HepG2 (cell line): ENCODE measurements around the gene P2RX5. TPM values are rescaled to one million over a fixed set of nuclear protein-coding genes. Genes with fewer than 3 reads are reported as not detected.
A peak's percentile ranks its signal among the peaks of the same experiment; 100 is the strongest.

Source experiments
- KDM6A ChIP-seq: IDR thresholded peaks from 2 replicates; pipeline ENCODE4 v1.6.1; 2016; ENCODE audit warnings: low read depth
- NFAT5 ChIP-seq: sonication (generic); formaldehyde crosslinking; IDR thresholded peaks from 2 replicates; pipeline ENCODE4 v1.4.0; 2020; ENCODE audit warnings: missing genetic modification reagents
- RARG ChIP-seq: sonication (generic); formaldehyde crosslinking; IDR thresholded peaks from 2 replicates; pipeline ENCODE4 v1.4.0; 2020; ENCODE audit warnings: low read depth, mild to moderate bottlenecking, missing genetic modification reagents
- REST ChIP-seq, 2 experiments: IDR thresholded peaks; 2 replicates each; pipeline ENCODE4 v1.6.1; 2011 to 2012; ENCODE audit warnings: low read length in 2 of 2, borderline replicate concordance in 1 of 2, low read depth in 1 of 2, mild to moderate bottlenecking in 1 of 2, moderate library complexity in 1 of 2
- SNRNP70 ChIP-seq: fragments of 200-400 bp; formaldehyde crosslinking; IDR thresholded peaks from 2 replicates; pipeline ENCODE4 v1.6.1; 2017; ENCODE audit warnings: mild to moderate bottlenecking, low read depth, low read length, moderate library complexity
- SYNCRIP ChIP-seq: fragments of 200-400 bp; formaldehyde crosslinking; IDR thresholded peaks from 2 replicates; pipeline ENCODE4 v1.6.1; 2018; ENCODE audit warnings: mild to moderate bottlenecking, low read depth, low read length; ENCODE audit not compliant: insufficient read depth
- ZBTB49 ChIP-seq: sonication (generic); formaldehyde crosslinking; IDR thresholded peaks from 2 replicates; pipeline ENCODE4 v1.4.0; 2020; ENCODE audit warnings: missing genetic modification reagents, borderline replicate concordance
- ZFAT ChIP-seq: sonication (generic); formaldehyde crosslinking; conservative IDR thresholded peaks from 2 replicates; pipeline ENCODE4 v1.8.1; 2023; ENCODE audit warnings: missing genetic modification reagents, inconsistent platforms
- ZMYM4 ChIP-seq: sonication (generic); formaldehyde crosslinking; IDR thresholded peaks from 2 replicates; pipeline ENCODE4 v1.8.1; 2023; ENCODE audit warnings: mild to moderate bottlenecking, missing genetic modification reagents
- ZNF878 ChIP-seq: sonication (generic); formaldehyde crosslinking; IDR thresholded peaks from 2 replicates; pipeline ENCODE4 v1.8.1; 2023; ENCODE audit warnings: mild to moderate bottlenecking, missing genetic modification reagents, moderate library complexity
- polyA plus RNA-seq, 8 experiments: library from polyadenylated mRNA; depleted of rRNA in 3 of 8; stranded (reverse) in 7 of 8; unstranded in 1 of 8; fragments of >200 nt; fragmentation: Illumina TruSeq in 4 of 8; extraction: Trizol in 4 of 8; gene quantifications; 2 replicates each; pipeline versions ENCODE4 v1.2.1 to v1.2.3, GENCODE V29; 2011 to 2016; ENCODE audit warnings: low read depth in 4 of 8, missing spikeins in 1 of 8, mixed read lengths in 1 of 8; ENCODE audit not compliant: insufficient read depth in 1 of 8
- total RNA-seq, 5 experiments: library from RNA; depleted of rRNA; stranded (reverse); fragments of >200 nt; fragmentation: Illumina TruSeq; extraction: Trizol; gene quantifications; 2 replicates each; pipeline ENCODE4 v1.2.3, GENCODE V29; 2016; ENCODE audit warnings: low read depth in 1 of 5
- TF ChIP-seq, protein P1 (sequence below): sonication (generic); formaldehyde crosslinking; IDR thresholded peaks from 2 replicates; pipeline ENCODE4 v1.5.0; 2020; ENCODE audit warnings: mild to moderate bottlenecking, missing genetic modification reagents, borderline replicate concordance

The P2RX5 gene
- total and polyA plus RNA-seq, 2 of the 13 experiments (the other 11 are each of a cell fraction or from before 2014, with no cell fraction given): 0.95 to 1.7 TPM

DNA sequence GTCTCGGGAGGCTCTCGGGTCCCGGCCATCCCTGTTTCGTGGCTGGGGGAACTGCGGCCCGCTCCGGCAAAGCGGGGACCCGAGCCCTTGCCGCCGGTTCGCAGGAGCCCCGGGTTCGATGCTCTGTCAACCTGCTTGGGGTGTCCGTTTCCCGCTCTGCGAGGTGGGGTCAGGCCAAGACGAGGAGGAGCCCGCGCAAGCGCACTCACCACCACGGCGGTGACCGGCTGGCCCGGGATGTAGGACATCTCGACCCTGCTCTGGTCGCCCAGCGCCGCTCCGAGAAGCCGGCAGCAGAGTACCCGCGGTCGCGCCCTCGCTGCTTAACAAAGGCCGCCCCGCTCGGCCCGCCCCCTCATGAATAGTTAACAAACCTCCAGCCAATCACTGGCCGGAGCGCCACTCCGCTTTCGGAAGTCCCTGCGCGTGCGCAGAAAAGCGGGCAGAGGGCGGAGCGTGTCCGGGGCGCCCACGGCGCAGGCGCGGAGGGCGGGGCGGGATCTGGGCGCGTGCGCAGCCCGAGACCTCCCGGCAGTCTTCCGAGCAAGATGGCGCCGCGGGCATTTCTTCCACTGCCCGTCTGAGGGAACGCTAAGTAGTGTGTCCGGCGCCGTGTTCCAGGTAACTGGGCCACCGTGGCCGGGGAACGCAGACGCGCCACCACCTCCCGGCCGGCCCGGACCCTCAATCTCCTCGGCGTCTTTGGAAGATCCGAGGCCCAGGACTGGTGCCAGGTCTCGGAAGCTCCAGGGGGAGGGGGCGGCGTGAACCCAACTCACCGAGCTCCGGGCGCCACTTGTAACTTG, 27.5 kb downstream of the P2RX5 start, which contains the start of the genes EMC6 and TAX1BP3 (continued):
- TF ChIP-seq NFAT5 (CRISPR knock-in tag) (peak; percentile 73; the same call in 1 of the 2 replicates), ZFAT (CRISPR knock-in tag) (peak; percentile 80; the same call in 1 of the 2 replicates), ZMYM4 (CRISPR knock-in tag) (peak; percentile 35), KDM6A (no peak), ZNF878 (no peak), ZBTB49 (CRISPR knock-in tag) (no peak), RARG (CRISPR knock-in tag) (no peak; the same call in 1 of the 2 replicates), REST (IDR thresholded peaks at IDR 0.05; ENCODE audit: borderline replicate concordance in 1 of 2, low read depth in 1 of 2, low read length in 2 of 2) (peak in 1 of 2 experiments; percentile 54; a peak in 1 of 4 replicates), SNRNP70 (no peak), SYNCRIP (no peak)
- TF ChIP-seq, protein P1, sequence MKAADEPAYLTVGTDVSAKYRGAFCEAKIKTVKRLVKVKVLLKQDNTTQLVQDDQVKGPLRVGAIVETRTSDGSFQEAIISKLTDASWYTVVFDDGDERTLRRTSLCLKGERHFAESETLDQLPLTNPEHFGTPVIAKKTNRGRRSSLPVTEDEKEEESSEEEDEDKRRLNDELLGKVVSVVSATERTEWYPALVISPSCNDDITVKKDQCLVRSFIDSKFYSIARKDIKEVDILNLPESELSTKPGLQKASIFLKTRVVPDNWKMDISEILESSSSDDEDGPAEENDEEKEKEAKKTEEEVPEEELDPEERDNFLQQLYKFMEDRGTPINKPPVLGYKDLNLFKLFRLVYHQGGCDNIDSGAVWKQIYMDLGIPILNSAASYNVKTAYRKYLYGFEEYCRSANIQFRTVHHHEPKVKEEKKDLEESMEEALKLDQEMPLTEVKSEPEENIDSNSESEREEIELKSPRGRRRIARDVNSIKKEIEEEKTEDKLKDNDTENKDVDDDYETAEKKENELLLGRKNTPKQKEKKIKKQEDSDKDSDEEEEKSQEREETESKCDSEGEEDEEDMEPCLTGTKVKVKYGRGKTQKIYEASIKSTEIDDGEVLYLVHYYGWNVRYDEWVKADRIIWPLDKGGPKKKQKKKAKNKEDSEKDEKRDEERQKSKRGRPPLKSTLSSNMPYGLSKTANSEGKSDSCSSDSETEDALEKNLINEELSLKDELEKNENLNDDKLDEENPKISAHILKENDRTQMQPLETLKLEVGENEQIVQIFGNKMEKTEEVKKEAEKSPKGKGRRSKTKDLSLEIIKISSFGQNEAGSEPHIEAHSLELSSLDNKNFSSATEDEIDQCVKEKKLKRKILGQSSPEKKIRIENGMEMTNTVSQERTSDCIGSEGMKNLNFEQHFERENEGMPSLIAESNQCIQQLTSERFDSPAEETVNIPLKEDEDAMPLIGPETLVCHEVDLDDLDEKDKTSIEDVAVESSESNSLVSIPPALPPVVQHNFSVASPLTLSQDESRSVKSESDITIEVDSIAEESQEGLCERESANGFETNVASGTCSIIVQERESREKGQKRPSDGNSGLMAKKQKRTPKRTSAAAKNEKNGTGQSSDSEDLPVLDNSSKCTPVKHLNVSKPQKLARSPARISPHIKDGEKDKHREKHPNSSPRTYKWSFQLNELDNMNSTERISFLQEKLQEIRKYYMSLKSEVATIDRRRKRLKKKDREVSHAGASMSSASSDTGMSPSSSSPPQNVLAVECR (CRISPR knock-in tag): peak; percentile 80
